ENCODE data around the gene PDE10A.

PDE10A gene

DNA sequence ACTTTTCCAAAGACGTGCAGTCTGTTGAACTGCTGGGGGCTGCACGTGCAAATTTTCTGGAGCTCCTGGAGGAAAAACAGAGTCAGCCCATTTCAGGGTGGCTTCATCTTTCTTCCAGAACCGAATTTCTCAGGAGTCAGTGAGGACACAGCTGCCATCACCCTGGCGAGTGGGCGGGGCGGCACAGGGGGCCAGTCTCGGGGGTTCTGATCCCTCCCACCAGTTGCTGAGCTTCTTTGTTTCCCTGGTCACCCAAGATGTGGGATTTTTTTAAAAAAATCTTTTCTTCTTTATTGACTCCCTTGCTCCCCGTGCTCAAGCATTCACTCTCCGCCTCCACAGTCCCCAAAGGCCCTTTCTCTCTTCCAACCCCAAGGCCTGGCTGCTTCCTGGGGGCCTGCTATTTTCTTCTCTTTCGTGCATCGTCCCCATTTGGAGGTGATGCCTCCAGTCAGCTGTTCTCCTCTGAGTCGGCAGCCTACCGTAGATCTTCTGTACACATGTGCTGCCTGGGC lies 362.6 kb downstream of the PDE10A start:
- no peak for TF ChIP-seq CTCF (IDR thresholded peaks at IDR 0.05)

DNA sequence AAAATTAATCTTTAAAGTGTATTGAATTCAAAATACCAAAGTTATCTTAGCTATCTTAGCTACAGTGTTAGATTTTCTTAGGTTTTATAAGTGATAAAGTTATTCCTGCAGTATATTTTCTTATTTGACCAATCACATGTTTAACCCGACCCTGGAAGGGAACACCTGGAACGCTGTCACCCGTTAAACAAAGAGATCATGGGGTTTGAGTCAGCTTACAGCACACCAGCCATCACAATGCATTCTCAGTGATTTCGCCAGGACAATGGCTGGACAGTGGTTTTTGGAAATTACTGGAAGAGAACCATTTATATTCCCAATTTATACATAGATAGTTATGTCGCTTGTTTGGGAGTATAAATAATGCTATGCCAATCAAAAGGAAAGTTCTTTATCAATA lies 364.2 kb downstream of the PDE10A start:
- no peak for TF ChIP-seq CTCF (IDR thresholded peaks at IDR 0.05)

- TF ChIP-seq CTCF (IDR thresholded peaks at IDR 0.05): no peak
Measured at GRCh38 chr6:165298402-165298801, 364.6 kb downstream of the PDE10A start.

DNA sequence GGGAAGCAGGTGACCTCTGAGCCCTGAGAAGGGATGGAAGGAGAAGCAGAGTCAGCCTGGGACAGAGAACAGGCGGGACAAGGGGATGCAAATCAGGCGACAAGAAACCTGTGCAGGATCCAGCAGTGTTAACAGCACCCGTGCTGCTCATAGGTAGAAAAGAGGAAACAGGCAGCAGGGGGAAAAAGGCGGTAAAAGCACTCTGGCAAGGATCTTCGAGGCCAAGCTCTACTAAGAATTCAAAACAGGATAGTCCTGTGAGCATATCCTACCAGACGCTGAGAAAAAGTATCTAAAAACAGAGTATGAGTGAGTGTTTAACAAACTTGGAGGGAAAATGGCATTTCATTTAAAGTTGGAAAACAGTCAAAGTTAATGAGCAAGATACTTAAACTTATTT lies 370.4 kb downstream of the PDE10A start:
- TF ChIP-seq CTCF (IDR thresholded peaks at IDR 0.05): no peak
